ENCODE results near the gene PARD6B. TPM values are rescaled to one million over a fixed set of nuclear protein-coding genes. Genes with fewer than 3 reads are reported as not detected.
"Not testable (repeated sequence)": the region's sequence is repeated elsewhere in the genome, so short reads cannot be mapped to it uniquely, and the experiment has no call there.

PARD6B gene
- total RNA-seq, 2 donors from 2014 or later: 19.8 to 38.4 TPM

DNA sequence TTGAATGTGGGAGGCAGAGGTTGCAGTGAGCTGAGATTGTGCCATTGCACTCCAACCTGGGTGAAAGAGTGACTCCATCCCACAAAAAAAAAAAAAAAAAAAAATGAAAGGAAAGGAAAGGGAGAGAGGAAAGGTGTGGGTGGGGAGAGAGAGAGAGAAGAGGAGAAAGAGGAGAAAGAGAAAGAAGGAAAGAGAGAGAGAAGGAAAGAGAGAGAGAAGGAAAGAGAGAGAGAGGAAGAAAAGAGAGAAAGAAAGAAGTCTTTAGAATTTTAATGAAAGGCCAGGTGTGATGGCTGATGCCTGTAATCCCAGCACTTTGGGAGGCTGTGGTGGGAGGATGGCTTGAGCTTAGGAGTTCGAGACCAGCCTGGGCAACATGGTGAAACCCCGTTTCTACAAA, 55.8 kb downstream of the PARD6B start:
- DNase-seq (no peak), ATAC-seq (no peak)
- intact Hi-C loops (cut with DNase I, micrococcal nuclease): no loop called here

DNA sequence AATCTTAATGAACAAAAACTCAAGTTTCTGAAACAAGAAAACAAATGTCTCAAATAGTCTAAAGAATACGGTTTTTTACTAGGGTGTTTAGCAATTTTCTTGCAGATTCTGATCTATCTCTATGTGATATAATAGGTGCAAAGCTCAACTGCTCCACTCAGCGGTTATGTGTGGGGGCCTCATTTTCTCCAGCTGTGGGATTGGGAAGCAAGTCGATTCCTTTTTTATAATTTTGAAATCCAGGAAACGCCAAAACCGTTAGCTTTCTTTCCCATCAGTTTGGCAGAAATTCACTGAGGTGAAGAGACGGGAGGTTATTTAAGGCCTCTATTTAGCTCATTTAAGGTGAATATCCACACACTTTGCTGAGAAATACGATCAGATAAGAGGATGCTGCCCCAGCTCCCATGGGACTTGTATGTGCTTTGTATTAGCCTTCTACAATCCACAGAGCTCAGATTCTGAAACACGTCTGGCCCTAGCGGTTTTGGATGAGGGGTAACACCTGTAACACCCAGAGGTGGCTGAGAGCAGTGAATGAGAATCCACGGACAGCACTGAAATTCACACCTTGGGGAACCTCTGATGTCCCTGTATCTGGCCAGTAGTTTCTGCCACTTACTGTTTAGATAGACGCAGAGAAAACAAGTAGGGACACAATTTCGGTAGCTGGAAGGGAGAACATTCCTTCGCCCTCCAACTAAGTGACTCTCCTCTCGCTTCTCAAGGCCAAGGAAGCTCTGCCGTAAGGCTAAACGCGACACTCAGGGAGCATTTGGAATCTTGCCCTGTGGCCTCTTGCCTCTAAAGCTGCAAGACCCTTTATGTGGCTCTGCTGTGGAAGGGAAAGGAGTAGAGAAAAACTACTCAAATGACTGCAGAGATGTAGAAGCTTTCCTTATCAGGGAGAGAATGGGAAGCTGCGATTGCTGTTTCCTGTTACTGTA, 56.9 kb downstream of the PARD6B start:
- intact Hi-C loops (cut with DNase I, micrococcal nuclease): no loop called here
- DNase-seq (no peak), ATAC-seq (no peak)

DNA sequence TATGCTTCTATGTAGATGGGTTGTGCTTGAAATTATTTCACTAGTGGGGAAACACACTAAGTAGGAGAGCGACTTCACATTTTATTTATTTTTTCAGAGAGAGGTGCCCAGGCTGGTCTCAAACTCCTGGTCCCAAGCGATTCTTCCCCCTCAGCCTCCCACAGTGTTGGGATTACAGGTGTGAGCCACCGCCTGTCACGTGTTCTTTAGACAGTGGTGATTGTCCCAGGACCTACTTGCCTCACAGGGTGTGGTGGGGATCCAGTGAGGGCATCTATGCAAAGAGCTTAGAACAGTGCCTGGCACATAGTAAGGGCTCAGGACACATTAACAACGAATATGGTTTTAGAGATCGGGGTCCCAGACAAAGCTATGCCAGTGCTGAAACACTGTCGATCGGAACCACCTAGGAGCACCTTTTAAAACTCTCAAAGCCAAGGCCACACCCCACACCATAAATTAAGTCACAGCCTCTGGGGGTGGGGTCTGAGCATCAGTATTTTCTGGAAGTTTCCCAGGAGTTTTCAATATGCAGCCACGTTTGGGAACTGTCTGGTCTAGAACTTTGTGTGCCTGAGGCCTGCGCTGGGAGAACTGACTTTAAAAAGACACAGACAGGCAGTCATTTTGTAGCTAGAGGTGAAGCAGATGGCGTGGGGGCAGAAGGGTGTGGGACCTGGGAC, 58.7 kb downstream of the PARD6B start:
- ATAC-seq: peak; percentile 37
- intact Hi-C loops (cut with DNase I, micrococcal nuclease): loop anchor here in 1 of 2 donors (5.0 kb wide), 1 partner anchor 142 kb away; the partner anchor contains the start of gene ADNP
- peak in 1 of 2 donors; percentile 55 for DNase-seq

DNA sequence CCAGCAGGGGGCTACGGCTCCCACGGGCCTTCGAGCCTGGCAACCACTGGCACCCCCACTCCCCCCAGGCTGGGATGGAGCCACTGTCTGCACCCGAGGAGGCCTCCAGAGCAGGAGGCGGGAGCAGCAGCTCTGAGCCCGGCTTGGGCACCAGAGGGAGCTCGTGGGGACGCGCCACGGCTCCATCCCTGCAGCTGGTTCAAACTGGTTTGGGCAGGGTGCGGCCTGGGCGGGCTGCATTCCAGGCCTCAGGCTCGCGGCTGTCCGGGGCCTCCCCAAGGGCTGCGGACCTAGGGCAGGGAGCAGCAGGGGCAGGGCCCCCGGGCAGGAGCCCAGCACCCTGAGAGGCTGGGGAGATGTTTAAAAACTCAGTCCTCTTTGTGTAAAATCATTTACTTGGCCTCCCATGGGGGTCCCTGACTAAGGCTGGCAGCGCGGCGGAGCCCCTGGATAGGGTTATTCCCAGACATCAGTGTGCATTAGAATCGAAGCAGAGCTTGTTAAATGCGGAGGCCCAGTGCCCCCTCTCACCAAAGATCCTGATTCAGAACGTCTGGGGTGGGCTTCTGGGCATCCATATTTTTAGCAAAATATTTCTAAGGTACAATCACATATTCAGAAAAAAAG, 59.4 kb downstream of the PARD6B start:
- intact Hi-C loops (cut with DNase I, micrococcal nuclease): loop anchor here in 1 of 2 donors (5.0 kb wide), 1 partner anchor 142 kb away; the partner anchor contains the start of gene ADNP
- peak; percentile 88 for ATAC-seq
- DNase-seq: peak; percentile 92 to 93

DNA sequence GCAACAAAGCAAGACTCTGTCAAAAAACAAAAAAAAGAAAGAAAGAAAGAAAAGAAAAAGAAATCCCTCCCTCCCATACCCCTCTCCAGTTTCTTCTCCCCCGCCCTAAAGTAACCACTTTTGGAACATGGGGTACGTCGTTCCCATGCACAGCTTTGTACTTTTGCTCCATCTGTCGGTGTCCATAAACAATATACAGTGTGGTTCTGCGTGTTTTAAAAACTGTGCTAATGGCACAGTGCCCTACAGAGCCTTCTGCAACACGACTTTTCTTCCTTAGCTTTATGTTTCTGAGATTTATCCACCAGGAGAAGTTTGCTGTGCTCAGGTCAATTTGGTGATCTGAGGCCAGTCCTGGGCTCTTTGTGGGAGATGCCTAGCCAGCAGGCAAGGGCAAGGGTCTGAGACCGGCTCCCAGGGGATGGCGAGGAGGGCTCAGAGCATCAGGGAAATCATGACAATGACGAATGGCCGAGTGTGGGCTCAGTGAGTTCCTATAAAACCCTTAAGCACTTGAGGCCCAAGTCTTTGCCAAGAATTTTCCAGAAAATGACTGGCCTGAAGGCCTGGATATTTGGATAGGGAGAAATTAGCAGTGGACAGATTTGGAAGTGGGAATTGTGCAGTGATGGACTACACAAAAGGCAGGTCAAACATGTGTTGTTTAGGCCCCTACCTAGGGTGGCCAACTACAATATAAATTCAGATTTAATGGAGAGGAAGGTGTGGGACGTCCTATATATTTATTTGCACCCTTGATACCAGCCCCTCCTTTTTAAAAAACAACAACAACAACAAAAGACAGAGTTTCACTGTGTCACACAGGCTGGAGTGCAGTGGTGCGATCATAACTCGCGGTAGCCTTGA, 61.6 kb downstream of the PARD6B start:
- intact Hi-C loops (cut with DNase I, micrococcal nuclease): loop anchor here in 1 of 2 donors (5.0 kb wide), 1 partner anchor 139 kb away; the partner anchor contains the start of gene ADNP
- no peak for DNase-seq

DNA sequence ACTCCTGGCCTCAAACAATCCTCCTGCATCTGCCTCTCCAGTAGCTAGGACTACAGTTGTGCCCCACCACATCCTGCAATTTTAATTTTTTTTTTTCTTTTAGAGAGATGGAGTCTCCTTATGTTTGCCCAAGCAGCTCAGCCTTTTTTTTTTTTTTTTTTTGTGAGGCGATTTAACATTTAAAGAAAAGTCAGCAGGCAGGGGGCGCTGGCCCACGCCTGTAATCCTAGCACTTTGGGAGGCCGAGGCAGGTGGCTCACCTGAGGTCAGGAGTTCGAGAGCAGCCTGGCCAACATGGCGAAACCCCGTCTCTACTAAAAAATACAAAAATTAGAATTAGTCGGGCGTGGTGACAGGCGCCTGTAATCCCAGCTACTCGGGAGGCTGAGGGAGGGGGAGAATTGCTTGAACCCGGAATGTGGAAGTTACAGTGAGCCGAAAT, 62.2 kb downstream of the PARD6B start:
- intact Hi-C loops (cut with DNase I, micrococcal nuclease): loop anchor here in 1 of 2 donors (5.0 kb wide), 1 partner anchor 139 kb away; the partner anchor contains the start of gene ADNP
- ATAC-seq: not testable (repeated sequence)
- DNase-seq: peak in 1 of 2 donors; percentile 65

More for the DNA sequence above, 61.6 kb downstream of the PARD6B start:
- ATAC-seq: no peak

DNA sequence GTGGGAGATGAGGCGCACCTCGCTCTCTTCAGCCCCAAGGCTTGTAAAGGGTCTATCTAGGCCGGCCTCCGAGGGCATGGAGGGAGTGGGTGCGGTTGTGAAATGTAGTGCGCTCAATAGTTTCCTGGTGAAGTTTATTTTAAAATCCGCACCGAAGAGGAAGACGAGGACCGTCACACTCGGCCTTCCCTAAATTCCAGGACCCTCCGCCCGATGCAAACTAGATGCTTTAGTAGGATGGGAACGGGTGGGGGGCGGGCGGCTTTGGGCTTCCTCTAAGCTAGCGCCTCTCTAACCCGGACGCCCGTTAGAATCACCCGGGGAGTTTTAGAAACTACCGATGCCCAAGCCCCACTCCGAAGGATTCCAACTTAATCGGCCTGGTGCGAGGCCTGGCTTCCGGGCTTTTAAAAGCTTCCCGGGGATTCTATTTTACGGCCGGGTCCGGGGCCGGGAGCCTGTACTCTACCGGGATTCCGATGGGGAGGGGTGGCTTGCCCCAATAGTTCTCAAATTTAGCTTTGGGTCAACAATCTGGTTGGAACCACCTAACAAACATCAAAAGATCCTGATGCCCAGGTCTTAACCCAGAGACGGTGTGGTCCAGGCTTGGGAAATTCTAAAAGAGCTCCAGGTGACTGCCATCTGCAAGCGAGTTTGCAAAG, 62.9 kb downstream of the PARD6B start:
- intact Hi-C loops (cut with DNase I, micrococcal nuclease): loop anchor here in 1 of 2 donors (5.0 kb wide), 1 partner anchor 138 kb away; the partner anchor contains the start of gene ADNP
- ATAC-seq (peak; percentile 0), DNase-seq (peak in 1 of 2 donors; percentile 43)

DNA sequence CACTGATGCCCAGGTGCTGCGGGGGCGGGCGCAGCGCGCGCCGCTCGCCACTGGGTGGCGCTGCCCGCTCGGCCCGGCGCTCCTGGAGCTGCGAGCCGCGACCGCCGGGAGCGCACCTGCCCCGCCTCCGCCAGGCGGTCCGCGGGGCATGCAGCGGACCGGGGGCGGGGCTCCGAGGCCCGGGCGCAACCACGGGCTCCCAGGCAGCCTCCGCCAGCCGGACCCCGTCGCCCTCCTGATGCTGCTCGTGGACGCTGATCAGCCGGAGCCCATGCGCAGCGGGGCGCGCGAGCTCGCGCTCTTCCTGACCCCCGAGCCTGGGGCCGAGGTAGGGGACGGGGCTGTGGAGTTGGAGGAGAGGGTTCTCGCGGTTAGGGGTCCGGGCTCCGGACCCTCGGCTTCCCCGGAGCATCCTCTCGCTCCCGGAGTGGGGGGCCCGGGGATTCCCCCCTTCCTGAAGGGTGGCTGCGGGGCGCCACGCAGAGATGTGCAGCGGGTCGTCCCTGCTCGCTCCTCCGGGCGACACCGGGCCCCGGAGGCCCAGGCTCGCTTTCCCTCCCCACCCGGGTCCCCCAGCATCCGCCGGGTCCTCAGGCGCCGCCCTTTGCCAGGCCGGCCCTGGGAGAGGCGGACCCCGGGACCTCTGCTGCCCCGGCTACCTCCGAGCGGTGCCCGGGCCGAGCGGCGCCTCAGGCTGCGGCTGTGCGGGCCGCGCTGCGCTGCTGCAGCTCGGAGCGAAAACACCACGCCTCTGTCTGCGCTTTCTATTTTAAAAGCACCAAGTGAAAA, 63.7 kb downstream of the PARD6B start, which contains the start of gene BCAS4:
TSS of gene BCAS4 (plus strand) at position 216 of the 789 bp plus-strand sequence. CDS start at position 239, 23 bp downstream.
- intact Hi-C loops (cut with DNase I, micrococcal nuclease): loop anchor here in 1 of 2 donors (5.0 kb wide), 1 partner anchor 137 kb away; the partner anchor contains the start of gene ADNP
- ATAC-seq (peak; percentile 73), DNase-seq (peak; percentile 53 to 75)

DNA sequence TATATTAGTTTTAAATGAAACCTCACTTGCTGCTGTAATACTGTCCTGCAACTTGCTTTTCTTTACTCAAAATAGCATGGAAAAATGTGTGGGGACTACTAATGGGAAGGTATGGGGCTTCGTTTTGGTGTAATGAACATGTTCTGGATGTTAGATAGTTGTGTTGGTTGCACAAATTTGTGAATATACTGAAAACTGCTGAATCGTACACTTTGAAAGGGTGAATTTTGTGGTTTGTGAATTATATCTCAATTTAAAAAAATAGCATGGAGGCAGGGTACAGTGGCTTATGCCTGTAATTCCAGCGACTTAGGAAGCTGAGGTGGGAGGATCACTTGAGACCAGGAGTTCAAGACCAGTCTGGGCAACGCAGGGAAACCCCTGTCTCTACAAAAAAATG, 65.8 kb downstream of the PARD6B start:
- ATAC-seq: no peak
- intact Hi-C loops (cut with DNase I, micrococcal nuclease): no loop called here
- DNase-seq: no peak

DNA sequence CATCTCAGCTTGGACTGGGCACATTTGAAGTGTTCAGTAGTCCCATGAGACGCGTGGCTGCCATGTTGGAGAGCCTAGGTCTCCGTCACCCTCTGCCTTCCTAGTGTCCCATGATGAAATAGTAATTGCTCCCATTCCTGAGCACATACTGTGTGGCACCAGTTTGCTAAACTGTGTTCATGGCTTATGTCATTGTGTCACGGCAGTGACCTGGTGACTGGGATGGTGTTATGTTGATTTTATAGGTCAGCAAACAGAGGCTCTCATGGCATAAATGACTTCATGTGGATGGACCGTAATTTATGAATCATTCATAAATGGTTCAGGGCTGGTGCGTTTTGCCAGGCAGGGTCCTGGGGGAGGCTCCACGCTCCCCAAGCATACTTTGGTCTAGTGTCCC, 67.3 kb downstream of the PARD6B start:
- no peak for DNase-seq

DNA sequence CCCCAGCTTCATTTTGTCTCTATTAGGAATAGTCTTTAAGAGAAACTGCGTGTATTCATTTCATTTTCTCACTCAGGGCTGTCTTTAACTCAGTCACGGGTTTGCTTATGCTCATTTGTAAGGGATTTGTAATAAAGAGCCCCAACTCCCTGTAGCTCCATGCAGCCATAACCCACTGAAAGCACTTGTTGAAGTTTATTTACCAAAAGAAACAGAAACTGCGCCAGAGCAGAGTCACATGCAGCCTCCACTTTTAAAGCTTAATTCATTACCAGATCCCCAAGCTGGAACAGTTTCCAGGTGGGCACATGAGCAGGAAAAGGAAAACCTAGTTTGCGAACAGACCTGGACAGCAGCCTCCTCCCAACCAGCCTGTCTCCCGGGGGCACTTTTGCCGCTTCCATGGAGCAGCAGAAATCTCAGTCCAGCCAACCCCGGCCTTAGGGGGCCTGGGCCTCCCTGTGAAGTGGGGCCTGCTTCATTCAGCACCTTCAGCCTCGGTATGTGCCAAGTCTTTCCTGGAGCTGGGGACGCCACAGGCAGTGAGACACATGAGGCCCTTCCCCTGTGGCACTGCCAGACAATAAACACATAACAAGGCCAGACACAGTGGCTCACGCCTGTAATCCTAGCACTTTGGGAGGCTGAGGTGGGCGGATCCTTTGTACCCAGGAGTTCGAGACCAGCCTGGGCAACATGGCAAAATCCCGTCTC, 68.0 kb downstream of the PARD6B start:
- intact Hi-C loops (cut with DNase I, micrococcal nuclease): no loop called here
- ATAC-seq: no peak

More for the DNA sequence above, 67.3 kb downstream of the PARD6B start:
- intact Hi-C loops (cut with DNase I, micrococcal nuclease): no loop called here
- no peak for ATAC-seq

DNA sequence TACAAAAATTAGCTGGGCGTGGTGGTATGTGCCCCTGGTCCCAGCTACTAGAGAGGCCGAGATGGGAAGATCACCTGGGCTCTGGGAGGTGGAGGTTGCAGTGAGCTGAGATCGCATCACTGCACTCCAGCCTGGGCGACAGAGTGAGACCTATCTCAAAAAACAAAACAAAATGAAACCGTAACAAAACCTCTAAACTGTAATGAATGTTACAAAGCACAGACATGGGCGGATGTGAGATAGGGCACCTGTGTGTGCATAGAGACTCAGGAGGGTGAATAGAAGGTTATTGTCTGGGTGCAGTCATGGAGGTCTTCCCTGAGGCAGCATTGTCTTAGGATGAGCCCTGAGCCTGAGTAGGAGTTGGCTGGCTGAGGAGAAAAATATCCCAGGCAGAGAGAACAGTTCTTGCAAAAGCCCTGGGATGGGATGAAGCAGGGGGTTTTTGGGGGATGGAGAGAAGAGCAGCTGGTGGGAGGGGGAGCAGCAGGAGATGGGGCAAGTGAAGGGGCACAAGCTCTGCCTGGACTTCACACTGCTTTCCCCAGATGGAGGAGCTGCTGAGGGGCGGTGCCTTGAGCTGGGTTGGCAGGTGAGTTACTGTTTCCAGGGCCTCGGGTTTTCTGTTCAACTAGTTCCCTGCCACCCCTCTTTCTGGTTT, 68.6 kb downstream of the PARD6B start:
- no peak for DNase-seq
- intact Hi-C loops (cut with DNase I, micrococcal nuclease): no loop called here
- no peak for ATAC-seq

More for the DNA sequence above, 68.0 kb downstream of the PARD6B start:
- DNase-seq: no peak

DNA sequence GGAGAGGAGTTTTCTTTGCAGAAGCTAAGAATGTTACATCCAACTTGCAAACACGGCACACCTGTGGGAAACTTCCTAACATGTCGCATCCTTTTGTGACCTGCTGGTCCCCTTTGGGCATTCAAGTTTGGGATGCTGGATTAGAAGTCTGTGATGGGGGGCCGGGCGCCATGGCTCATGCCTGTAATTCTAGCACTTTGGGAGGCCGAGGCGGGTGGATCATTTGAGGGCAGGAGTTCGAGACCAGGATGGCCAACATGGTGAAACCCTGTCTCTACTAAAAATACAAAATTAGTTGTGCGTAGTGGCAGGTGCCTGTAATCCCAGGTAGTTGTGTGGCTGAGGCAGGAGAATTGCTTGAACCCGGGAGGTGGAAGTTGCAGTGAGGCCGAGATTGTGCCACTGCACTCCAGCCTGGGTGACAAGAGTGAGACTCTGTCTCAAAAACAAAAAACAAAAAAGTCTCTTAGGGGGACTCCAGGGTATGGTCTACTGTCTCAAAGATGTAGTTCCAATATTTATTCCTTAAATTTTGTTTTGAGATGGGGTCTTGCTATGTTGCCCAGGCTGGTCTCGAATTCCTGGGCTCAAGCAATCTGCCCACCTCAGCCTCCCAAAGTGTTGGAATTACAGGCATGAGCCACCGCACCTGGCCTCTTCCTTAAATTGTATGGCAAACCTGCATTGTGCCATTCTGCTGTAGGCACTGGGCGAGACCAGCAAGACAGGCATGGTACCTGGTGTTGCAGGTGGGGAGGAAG, 69.8 kb downstream of the PARD6B start:
- DNase-seq: not testable (repeated sequence)

DNA sequence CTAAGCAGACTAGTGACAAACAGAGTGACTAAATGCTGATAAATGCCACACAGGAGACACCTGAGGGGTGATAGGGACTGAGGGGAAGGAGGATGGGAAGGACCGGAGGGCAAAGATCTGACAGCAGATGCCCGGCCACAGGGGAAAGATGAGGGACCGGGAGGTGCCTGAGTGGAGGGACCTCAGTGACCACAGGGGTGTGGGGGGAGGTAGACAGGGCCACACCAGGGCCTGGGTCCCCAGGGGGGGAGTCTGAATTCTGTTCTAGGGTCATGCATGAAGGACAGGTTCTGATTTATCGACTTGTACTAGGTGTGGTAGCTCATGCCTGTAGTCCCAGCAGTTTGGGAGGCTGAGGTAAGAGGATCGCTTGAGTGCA, 70.4 kb downstream of the PARD6B start:
- ATAC-seq: no peak
- intact Hi-C loops (cut with DNase I, micrococcal nuclease): no loop called here
- no peak for DNase-seq

More for the DNA sequence above, 69.8 kb downstream of the PARD6B start:
- intact Hi-C loops (cut with DNase I, micrococcal nuclease); ATAC-seq: not testable (repeated sequence)

DNA sequence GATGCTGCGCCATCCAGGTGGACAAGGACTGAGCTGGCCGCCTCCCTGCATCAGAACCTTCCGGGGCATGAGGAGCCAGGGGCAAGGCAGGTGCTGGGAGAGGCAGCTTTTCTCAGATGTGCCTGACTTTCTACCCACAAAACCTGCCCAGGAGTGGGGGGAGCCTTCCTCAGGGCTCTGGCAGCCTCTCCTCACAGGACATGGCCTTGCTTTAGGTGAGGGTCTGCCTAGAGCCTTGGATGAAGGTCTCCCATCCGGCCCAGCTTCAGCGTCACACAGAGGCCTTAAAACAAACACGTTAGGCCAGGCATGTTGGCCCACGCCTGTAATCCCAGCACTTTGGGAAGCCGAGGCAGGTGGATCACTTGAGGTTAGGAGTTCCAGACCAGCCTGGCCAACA, 70.9 kb downstream of the PARD6B start:
- DNase-seq: no peak
- intact Hi-C loops (cut with DNase I, micrococcal nuclease): no loop called here
- ATAC-seq: no peak

Measured in left colon (tissue), 2 donors.